Activated T-cell treated with anti-CD3 and anti-CD28 coated beads, Interleukin-2, amount 50 U/mL, for 48 hours (primary cell): ENCODE measurements around the gene BAD.
"Not testable (repeated sequence)": the region's sequence is repeated elsewhere in the genome, so short reads cannot be mapped to it uniquely, and the experiment has no call there.

Source experiments
- DNase-seq, 2 experiments: peaks; one replicate each; pipeline ENCODE4 v3.0.0-alpha.2; 2020

The BAD gene

GRCh38 chr11:64314805-64315561 is 30.5 kb upstream of the BAD start:
- DNase-seq = no peak

- no peak for DNase-seq
These were observed 29.8 kb upstream of the BAD start for GRCh38 chr11:64314146-64314804.

- DNase-seq = no peak
These were observed 29.2 kb upstream of the BAD start for GRCh38 chr11:64313491-64314145.

GRCh38 chr11:64312947-64313346 is 28.5 kb upstream of the BAD start:
- DNase-seq = no peak

- DNase-seq = not testable (repeated sequence)
These were observed 23.3 kb upstream of the BAD start for GRCh38 chr11:64307795-64308194.

- no peak for DNase-seq
These were observed 22.6 kb upstream of the BAD start for GRCh38 chr11:64306876-64307622.

GRCh38 chr11:64306563-64306875 is 22.1 kb upstream of the BAD start:
- no peak for DNase-seq

- peak; percentile 80 to 85 for DNase-seq
These were observed 21.5 kb upstream of the BAD start for GRCh38 chr11:64305691-64306562.

- peak; percentile 99 to 100 for DNase-seq
These were observed 20.7 kb upstream of the BAD start, which contains the start of gene ESRRA for GRCh38 chr11:64305075-64305690. Gene ESRRA, plus strand, starts transcription at chr11:64305524. Its CDS starts 1,656 bp downstream, at chr11:64307180.

GRCh38 chr11:64304316-64305072 is 20.0 kb upstream of the BAD start:
- peak; percentile 96 to 98 for DNase-seq

- DNase-seq = no peak
These were observed 19.5 kb upstream of the BAD start for GRCh38 chr11:64304032-64304315.

- DNase-seq = no peak
These were observed 18.9 kb upstream of the BAD start for GRCh38 chr11:64303109-64304031.

- no peak for DNase-seq
These were observed 15.6 kb upstream of the BAD start, which contains the start of gene CATSPERZ for GRCh38 chr11:64299847-64300648. Gene CATSPERZ, plus strand, starts transcription at chr11:64300358. Its CDS starts 53 bp downstream, at chr11:64300411.

- DNase-seq = no peak
These were observed 14.7 kb upstream of the BAD start for GRCh38 chr11:64298966-64299846.

GRCh38 chr11:64297699-64298358 is 13.4 kb upstream of the BAD start:
- no peak for DNase-seq

GRCh38 chr11:64296830-64297698 is 12.6 kb upstream of the BAD start:
- no peak for DNase-seq
